NCI-H524 treated with DMSO at 0.1 percent for 48 hours (cell line): ENCODE measurements around the gene FHIP1A.

Experiments used
- DNase-seq: peaks from one replicate; lab custom pipeline; 2025; lab: John Stamatoyannopoulos, UW

Gene FHIP1A

GRCh38 chr4:151417766-151418376 is 8.9 kb downstream of the FHIP1A start:
- DNase-seq = no peak

DNA sequence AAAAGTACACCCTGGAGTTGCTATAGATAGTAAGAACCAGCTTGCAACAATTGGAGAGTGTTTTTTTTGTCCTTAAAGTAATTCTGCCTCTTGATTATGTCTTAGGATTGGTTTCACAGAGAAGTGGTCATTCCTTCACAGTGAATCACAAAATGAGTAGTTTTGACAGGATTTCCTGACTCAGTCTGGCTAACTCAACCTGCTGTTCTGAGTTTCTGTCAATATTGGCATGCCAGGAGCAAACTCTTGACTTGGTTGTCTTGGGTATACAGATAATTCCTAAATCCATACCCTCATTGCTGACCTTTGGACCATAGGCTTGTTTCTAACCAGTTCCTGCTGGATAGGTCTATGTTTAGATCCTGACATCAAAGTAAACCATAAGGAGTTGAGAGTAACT is 9.4 kb downstream of the FHIP1A start:
- DNase-seq = no peak

GRCh38 chr4:151418856-151419255 is 9.9 kb downstream of the FHIP1A start:
- DNase-seq = no peak

GRCh38 chr4:151420250-151420807 is 11.4 kb downstream of the FHIP1A start:
- DNase-seq = no peak

DNA sequence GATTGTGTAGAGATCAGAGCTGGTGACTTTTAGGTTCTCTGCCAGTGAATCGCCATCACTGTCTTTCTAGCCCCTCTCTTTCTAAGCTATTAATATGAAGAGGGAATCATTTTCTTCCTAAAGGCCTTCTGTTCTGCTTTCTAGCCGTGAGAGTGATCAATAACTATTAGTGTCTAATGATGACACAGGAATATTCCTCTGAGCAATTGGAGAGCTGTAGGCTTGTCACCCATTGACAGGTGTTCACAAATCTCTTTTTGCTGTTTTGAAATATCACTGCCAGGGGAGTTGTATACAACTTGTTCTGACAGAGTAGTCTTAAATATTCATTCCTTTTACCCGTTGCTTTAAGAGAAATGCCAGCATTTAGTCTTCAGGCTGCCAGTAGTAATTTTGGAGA is 13.9 kb downstream of the FHIP1A start:
- no peak for DNase-seq

DNA sequence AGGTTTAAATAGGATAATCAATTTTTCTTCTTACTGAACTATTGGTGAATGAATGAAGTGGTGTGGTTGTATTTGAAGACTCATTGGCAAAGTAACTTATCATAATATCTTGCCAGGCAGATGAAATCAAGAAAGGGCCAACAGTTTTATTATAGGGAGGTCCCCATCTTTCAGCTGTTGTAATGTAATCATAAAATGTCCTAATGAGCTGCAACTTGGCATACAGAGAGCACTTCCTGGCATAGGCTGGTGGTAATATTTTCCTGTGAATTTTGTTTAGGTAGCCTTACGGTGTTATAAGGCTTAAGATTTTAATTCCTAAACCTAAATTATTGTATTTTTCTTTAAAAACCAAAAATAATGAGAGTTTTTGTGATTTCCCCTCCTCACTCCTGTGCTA is 17.5 kb downstream of the FHIP1A start:
- DNase-seq = no peak

- no peak for DNase-seq
These were observed 18.3 kb downstream of the FHIP1A start for GRCh38 chr4:151427266-151427665.

DNA sequence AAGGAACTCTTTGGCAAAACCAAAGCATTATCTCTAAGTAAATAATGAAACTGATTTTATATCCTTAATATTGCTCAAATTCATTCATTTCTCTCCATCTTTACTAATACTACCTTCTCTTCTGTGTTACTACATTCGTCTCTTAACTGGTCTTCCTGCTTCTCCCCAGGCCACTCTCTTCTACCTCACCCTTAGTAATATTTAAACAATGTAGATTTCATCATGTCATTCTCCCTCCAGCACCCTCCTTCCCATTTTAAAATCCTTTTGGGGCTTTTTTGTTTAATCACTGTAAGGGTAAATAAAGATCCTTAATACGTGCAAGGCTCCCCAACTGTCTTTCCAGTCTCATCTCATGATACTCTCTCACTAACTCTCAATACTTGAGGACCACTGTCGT is 19.4 kb downstream of the FHIP1A start:
- DNase-seq = no peak

GRCh38 chr4:151429957-151430570 is 21.1 kb downstream of the FHIP1A start:
- DNase-seq = no peak

DNA sequence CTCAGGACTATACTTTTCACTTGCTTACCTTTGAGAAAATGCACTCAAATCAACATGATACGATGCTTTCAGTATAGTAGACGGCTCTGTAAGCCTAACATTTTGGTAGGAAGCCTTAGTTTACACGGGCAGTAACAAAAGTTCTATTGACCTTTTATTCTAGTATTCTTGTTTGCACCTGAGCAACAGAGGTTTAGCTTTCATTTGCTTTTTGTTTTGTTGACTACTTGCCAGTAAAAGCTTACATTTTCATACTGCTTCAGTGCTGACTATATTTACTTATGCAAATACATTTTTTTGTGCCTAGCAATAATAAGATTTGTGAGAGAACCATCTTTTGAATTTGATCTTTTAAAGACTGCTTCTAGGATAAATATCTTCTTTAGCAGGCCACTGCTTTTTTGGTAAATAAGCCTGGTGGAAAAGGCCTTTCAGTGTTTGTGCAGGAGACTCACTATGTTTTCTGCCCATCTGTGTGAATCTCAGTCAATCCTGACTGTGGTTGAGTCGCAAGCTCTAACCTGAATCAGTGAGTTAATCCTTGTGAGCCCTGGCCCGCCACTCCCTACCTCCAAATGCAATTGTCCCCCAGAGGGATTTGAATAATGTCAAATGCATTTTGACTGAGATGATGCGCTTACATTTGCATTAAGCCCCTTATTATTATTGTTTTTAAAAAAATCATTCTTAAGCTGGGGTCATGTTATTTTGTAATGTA is 21.9 kb downstream of the FHIP1A start:
- DNase-seq = no peak

GRCh38 chr4:151431728-151432127 is 22.8 kb downstream of the FHIP1A start:
- no peak for DNase-seq

DNA sequence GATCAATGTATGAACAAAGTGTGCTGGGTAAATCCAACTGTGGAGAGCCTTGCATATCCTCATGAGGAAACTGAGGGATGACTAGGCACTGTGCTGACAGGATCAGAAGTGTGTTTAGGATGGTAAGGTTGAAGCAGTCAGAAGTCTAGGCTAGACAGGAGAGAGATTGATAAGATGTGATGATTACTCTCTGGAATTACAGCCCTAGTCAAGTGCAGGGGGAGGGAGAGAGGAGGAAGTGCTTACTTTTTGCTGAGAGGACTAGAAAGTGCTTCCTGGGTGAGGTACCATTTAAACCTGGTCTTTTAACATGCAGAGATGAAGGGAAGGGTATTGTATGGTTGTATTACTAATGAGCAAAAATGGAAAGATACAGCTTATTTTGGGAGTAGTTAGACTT is 23.7 kb downstream of the FHIP1A start:
- no peak for DNase-seq

DNA sequence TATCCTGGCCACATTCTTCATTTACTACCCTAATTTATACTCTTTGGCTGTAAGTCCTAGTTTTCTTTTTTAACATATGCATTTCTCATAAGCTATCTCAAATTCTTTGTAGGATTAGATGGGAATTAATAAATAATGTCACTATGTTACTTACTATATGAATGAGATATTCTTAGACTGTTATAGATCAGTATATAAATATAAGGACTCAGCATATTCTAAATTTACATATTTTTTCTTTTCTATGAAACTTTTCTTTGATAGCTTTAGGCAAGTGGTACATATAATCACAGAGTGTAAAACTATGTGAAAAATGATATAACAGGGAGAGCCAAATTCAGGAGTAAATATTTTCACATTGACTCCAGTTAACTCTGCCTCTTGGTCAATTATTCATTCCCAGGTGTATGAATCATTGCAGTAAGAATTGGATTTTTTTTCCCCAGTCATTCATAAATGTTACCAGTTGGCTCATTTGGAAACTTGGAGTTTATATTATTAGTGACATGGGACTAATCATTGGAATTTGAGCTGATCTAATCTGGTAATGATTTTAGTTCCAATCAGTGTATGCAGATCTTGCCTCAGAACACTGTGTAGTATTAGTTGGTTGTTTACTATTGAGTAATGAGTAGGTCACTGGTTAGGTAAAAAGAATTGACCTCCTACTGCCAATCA is 25.3 kb downstream of the FHIP1A start:
- DNase-seq = no peak

DNA sequence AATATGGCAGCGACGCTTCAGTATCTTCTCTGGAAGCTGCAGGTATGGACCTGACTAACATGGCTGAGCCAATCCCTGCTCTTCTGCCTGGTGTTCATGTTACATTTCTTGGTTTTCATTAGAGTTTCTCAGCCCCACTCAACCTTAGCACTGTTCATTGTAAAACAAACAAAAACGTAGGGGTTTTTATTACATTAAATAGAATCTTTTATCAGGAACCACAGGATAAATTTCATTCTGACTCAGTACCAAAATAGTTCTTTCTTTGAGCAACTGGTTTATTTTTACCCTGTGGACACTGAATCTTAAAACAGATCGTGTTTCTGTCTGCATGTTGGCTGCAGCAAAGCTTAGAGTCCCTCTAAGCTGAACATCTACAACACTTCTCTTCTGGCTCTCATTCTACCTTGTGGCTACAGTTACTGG is 27.1 kb downstream of the FHIP1A start:
- DNase-seq = no peak

DNA sequence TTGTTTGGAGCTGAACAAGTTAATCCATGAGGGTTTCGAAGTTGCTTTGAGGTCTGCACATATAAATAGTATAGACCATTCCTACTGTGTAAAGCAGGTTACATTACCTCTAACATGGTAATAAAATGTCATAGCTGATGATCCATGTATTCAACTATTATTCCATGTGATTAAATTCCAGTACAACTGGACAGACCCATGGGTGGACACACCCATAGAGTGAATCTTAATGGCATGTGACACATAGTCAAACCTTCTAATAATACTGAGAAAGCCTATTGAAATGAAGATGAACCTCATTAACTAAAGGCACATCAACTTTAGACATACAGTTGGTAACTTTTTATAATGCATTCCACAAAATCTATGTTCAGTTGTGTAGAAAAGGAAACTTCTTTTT is 28.5 kb downstream of the FHIP1A start:
- no peak for DNase-seq

DNA sequence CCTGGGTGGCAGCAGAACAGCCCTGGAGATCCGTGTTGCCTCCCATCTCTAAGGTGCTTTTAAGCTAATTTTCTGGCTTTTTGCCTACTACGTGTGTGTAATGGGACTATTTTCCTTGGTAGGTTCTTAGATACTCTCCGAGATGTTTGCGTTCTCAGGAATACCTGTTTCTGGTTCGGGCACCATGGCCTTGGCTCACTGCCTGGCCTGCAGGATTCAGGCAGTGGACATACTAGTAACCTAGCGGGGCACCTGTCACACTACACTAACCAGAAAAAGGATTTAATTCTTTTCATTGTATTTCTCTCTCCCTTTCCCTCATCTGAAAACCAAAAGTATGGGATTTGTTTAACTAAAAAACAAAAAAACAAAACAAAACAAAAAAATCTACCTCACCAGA is 29.2 kb downstream of the FHIP1A start:
- no peak for DNase-seq

DNA sequence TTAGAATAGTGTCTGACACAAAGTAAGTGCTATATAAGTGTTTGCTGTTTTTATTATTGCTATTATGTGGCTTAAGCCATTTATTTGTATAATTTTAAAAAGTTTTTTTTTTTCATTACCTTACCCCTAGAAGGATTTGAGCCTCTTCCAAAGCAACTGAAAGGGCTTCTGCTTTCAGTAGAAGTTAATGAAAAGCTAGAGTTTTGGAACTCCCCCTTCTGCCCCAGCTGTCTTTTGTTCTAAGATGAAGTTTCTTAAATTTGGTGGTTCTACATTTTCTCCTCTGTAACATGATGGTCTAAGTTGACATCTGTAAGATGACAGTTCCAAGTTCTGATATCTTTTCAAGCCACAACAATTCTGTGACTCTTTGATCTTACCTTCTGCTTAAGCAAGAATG is 30.3 kb downstream of the FHIP1A start:
- DNase-seq = no peak

DNA sequence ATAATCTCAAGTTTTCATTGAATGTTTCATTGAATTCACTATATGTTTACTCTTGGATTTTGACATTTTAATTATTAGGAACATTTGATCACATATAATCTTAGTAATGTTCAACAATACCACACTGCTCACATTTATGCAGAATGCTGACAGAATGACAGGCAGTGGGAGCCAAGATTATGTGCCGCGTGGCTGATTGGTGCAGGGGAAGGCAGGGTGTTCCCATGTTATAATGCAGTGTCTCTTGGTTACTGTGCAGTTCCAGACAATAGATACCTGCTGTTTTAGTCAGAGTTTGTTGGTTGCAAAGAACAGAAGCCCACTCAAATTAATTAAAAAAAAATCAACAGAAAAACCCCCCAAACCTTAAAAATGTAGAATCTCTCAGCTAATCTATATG is 33.0 kb downstream of the FHIP1A start:
- DNase-seq = no peak

DNA sequence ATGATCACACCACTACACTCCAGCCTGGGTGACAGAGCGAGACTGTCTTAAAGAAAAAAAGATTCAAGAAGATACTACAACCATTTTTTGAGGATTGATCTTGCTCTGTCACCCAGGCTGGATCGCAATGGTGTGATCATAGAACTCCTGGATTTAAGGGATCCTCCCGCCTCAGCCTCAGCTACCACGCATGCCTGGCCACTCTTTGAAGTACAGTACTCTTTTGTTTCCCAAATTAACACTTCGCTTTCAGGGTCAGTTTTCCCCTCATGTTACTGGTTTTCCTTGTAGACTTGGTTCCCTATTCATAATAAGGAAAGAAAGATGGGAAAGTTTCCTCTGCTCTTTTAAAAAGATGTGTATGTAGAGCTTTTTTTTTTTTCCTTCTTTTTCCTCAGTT is 34.3 kb downstream of the FHIP1A start:
- no peak for DNase-seq

GRCh38 chr4:151443752-151444151 is 34.8 kb downstream of the FHIP1A start:
- no peak for DNase-seq

GRCh38 chr4:151446208-151446607 is 37.2 kb downstream of the FHIP1A start:
- DNase-seq = no peak

- DNase-seq = no peak
These were observed 45.5 kb downstream of the FHIP1A start for GRCh38 chr4:151454513-151454912.

- no peak for DNase-seq
These were observed 46.2 kb downstream of the FHIP1A start for GRCh38 chr4:151455212-151455611.
